HepG2 (cell line): Measurements from ENCODE around the gene PTTG1IP2. TPM values are rescaled to one million over a fixed set of nuclear protein-coding genes. Genes with fewer than 3 reads are reported as not detected.

ENCODE experiments used
- ATAC-seq: fragments of 200-7000 bp; cut with Tn5 transposase; 3 replicates; pipeline ENCODE4 v1.9.1; 2020; ENCODE audit warnings: mild to moderate bottlenecking, moderate library complexity
- BruUV-seq: library from RNA; stranded (reverse); fragments of 400-500 nt; replicated peaks from 2 replicates; lab custom pipeline; 2021; lab: Mats Ljungman, UMichigan
- CTCF ChIA-PET: fragments of 300-600 bp; formaldehyde crosslinking; extraction: SDS; loops from one replicate; lab custom pipeline; 2021; ENCODE audit warnings: low total read pairs, inconsistent platforms, low intra/inter-chr PET ratio; lab: Yijun Ruan, JAX
- POLR2A ChIA-PET: fragments of 350-600 bp; sonication (Branson Sonifier 250); formaldehyde crosslinking; loops from one replicate; lab custom pipeline; 2020; ENCODE audit warnings: antibody characterized with exemption, inconsistent platforms; lab: Yijun Ruan, JAX
- DNase-seq: peaks from one replicate; pipeline ENCODE4 v3.0.0-alpha.2; 2015; ENCODE audit warnings: low spot score
- FAIRE-seq: peaks from 3 replicates; lab custom pipeline; 2011; peaks lifted over from hg19 to GRCh38; lab: Jason Lieb, UNC
- H2AFZ ChIP-seq: one replicate; pipeline ENCODE4 v1.6.1; 2011; ENCODE audit warnings: low read length, inconsistent platforms
- H3K27ac ChIP-seq: fragments of 300-600 bp; 3 replicates; pipeline ENCODE4 v1.8.0; 2011; ENCODE audit warnings: mixed run types, mild to moderate bottlenecking, mixed read lengths, low read length, inconsistent platforms; ENCODE audit not compliant: insufficient read depth; ENCODE audit errors: extremely low read length
- H3K27me3 ChIP-seq, 2 experiments: fragments of 200-600 bp in 1 of 2; 2 replicates in 1 of 2; 3 replicates in 1 of 2; pipeline versions ENCODE4 v1.6.0 to v1.8.0; 2011; ENCODE audit warnings: low read length in 2 of 2, mild to moderate bottlenecking in 2 of 2, moderate library complexity in 2 of 2, inconsistent platforms in 1 of 2; ENCODE audit not compliant: insufficient read depth in 2 of 2, control insufficient read depth in 1 of 2
- H3K36me3 ChIP-seq, 2 experiments: fragments of 200-600 bp in 1 of 2; replicated peaks in 1 of 2; 2 replicates in 1 of 2; 3 replicates in 1 of 2; pipeline versions ENCODE4 v1.5.1 to v1.8.0; 2011; ENCODE audit warnings: low read length in 2 of 2, inconsistent platforms in 1 of 2; ENCODE audit not compliant: insufficient read depth in 2 of 2, control insufficient read depth in 1 of 2
- H3K4me1 ChIP-seq: 2 replicates; pipeline ENCODE4 v1.5.1; 2012; ENCODE audit warnings: low read length, inconsistent platforms; ENCODE audit not compliant: insufficient read depth
- H3K4me2 ChIP-seq: 2 replicates; pipeline ENCODE4 v1.6.0; 2011; ENCODE audit warnings: low read depth, low read length, inconsistent platforms
- H3K4me3 ChIP-seq, 3 experiments: fragments of 200-600 bp in 1 of 3; sonication (generic), shearing (Covaris generic) in 1 of 3; replicated peaks in 1 of 3; 2 replicates each; pipeline ENCODE4 v1.5.1; 2011 to 2016; ENCODE audit warnings: low read length in 3 of 3, inconsistent platforms in 2 of 3, low read depth in 2 of 3, mild to moderate bottlenecking in 2 of 3, control low read depth in 1 of 3, mixed read lengths in 1 of 3; ENCODE audit not compliant: insufficient read depth in 1 of 3
- H3K79me2 ChIP-seq: one replicate; pipeline ENCODE4 v1.6.1; 2011; ENCODE audit warnings: low read length, inconsistent platforms; ENCODE audit not compliant: insufficient read depth
- H3K9ac ChIP-seq: 2 replicates; pipeline ENCODE4 v1.6.0; 2011; ENCODE audit warnings: mild to moderate bottlenecking, low read depth, low read length, inconsistent platforms; ENCODE audit not compliant: insufficient read depth
- H3K9me3 ChIP-seq: 2 replicates; pipeline ENCODE4 v1.5.1; 2012; ENCODE audit warnings: mild to moderate bottlenecking, low read length
- H4K20me1 ChIP-seq: 2 replicates; pipeline ENCODE4 v1.6.0; 2011; ENCODE audit warnings: inconsistent platforms, mild to moderate bottlenecking, low read length, moderate library complexity; ENCODE audit not compliant: insufficient read depth
- ELF1 ChIP-seq: sonication (generic); formaldehyde crosslinking; IDR thresholded peaks from 2 replicates; pipeline ENCODE4 v1.4.0; 2020; ENCODE audit warnings: missing genetic modification reagents
- MATR3 ChIP-seq: sonication (generic); formaldehyde crosslinking; IDR thresholded peaks from 2 replicates; pipeline ENCODE4 v1.4.0; 2020; ENCODE audit warnings: missing genetic modification reagents
- PREB ChIP-seq: sonication (generic); formaldehyde crosslinking; IDR thresholded peaks from 2 replicates; pipeline ENCODE4 v1.4.0; 2020; ENCODE audit warnings: missing genetic modification reagents
- SRSF9 ChIP-seq: fragments of 200-400 bp; formaldehyde crosslinking; IDR thresholded peaks from 2 replicates; pipeline ENCODE4 v1.6.1; 2018; ENCODE audit warnings: borderline replicate concordance, mild to moderate bottlenecking, low read depth, low read length; ENCODE audit not compliant: insufficient read depth, poor library complexity, severe bottlenecking
- USF2 ChIP-seq, 2 experiments: sonication (generic) in 1 of 2; formaldehyde crosslinking in 1 of 2; IDR thresholded peaks; 2 replicates each; pipeline versions ENCODE4 v1.5.1 to v1.6.1; 2011 to 2020; ENCODE audit warnings: borderline replicate concordance in 1 of 2, low read depth in 1 of 2, low read length in 1 of 2, mild to moderate bottlenecking in 1 of 2, missing genetic modification reagents in 1 of 2, moderate library complexity in 1 of 2
- ZBTB2 ChIP-seq: sonication (generic); formaldehyde crosslinking; IDR thresholded peaks from 2 replicates; pipeline ENCODE4 v1.8.0; 2022; ENCODE audit warnings: low read depth, missing genetic modification reagents
- ZNF24 ChIP-seq: fragments of 450-650 bp; IDR thresholded peaks from 2 replicates; pipeline ENCODE4 v1.6.1; 2017; ENCODE audit warnings: antibody characterized with exemption, mild to moderate bottlenecking
- ZNF512 ChIP-seq: sonication (generic); formaldehyde crosslinking; IDR thresholded peaks from 2 replicates; pipeline ENCODE4 v1.4.0; 2020; ENCODE audit warnings: mild to moderate bottlenecking, missing genetic modification reagents
- ZNF615 ChIP-seq: sonication (generic); formaldehyde crosslinking; IDR thresholded peaks from 2 replicates; pipeline ENCODE4 v1.5.0; 2020; ENCODE audit warnings: mild to moderate bottlenecking, missing genetic modification reagents, borderline replicate concordance
- ZNF740 ChIP-seq: sonication (generic); formaldehyde crosslinking; IDR thresholded peaks from 2 replicates; pipeline ENCODE4 v1.4.0; 2020; ENCODE audit warnings: missing genetic modification reagents
- WGBS: methylation state at CpG from one replicate; pipeline ENCODE4 v1.1.6; 2017; ENCODE audit warnings: low lambda C conversion rate; 5-methylcytosine and 5-hydroxymethylcytosine counted together
- in situ Hi-C: cut with HindIII; loops from 2 replicates; pipeline ENCODE4 v1.10.0; 2017; ENCODE audit warnings: low pct_unique_long_range_greater_than_20kb; ENCODE audit not compliant: extremely low pct_ligation_motif_present
- intact Hi-C: fragments of 100-400 bp; cut with micrococcal nuclease; formaldehyde crosslinking; loops from one replicate; pipeline ENCODE4 v1.10.0; 2022; ENCODE audit not compliant: unreplicated experiment
- polyA plus RNA-seq, 8 experiments: library from polyadenylated mRNA; depleted of rRNA in 3 of 8; stranded (reverse) in 7 of 8; unstranded in 1 of 8; fragments of >200 nt; fragmentation: Illumina TruSeq in 4 of 8; extraction: Trizol in 4 of 8; gene quantifications; 2 replicates each; pipeline versions ENCODE4 v1.2.1 to v1.2.3, GENCODE V29; 2011 to 2016; ENCODE audit warnings: low read depth in 4 of 8, missing spikeins in 1 of 8, mixed read lengths in 1 of 8; ENCODE audit not compliant: insufficient read depth in 1 of 8
- total RNA-seq, 5 experiments: library from RNA; depleted of rRNA; stranded (reverse); fragments of >200 nt; fragmentation: Illumina TruSeq; extraction: Trizol; gene quantifications; 2 replicates each; pipeline ENCODE4 v1.2.3, GENCODE V29; 2016; ENCODE audit warnings: low read depth in 1 of 5

The PTTG1IP2 gene
- total and polyA plus RNA-seq, 2 of the 13 experiments (the other 11 are each of a cell fraction or from before 2014, with no cell fraction given), result not detected

GRCh38 chr7:90530263-90530662, 60.8 kb downstream of the PTTG1IP2 start:
- ATAC-seq, result no peak
- no peak overlapping the region for H3K27ac ChIP-seq
- no peak for DNase-seq
- no peaks in the 10 kb centered on the region for H3K27me3 ChIP-seq
- no TSS peak for BruUV-seq
- H3K4me3 ChIP-seq, result no peak overlapping the region
- no peaks in the 10 kb centered on the region for H4K20me1 ChIP-seq
- H3K9ac ChIP-seq, result no peak overlapping the region
- intact Hi-C loops, result no loop called here
- no peaks in the 10 kb centered on the region for H3K4me1 ChIP-seq
- WGBS, result 0% methylated on average over 1 of the region's 1 CpG
- ChIA-PET CTCF (no interaction called here), POLR2A (no interaction called here)
- FAIRE-seq, result no peak
- in situ Hi-C loops, result no loop called here
- no peaks in the 10 kb centered on the region for H3K79me2 ChIP-seq
- no peak overlapping the region for H3K4me2 ChIP-seq
- H2AFZ ChIP-seq, result no peak overlapping the region
- no peaks in the 10 kb centered on the region for H3K36me3 ChIP-seq
- H3K9me3 ChIP-seq, result no peaks in the 10 kb centered on the region
- no peak for TF ChIP-seq SRSF9
- TF ChIP-seq ZNF740 (CRISPR knock-in tag), result no peak
- no peak for TF ChIP-seq ZNF512
- TF ChIP-seq USF2 (IDR thresholded peaks at IDR 0.05; ENCODE audit: low read depth, low read length), result no peak
- no peak for TF ChIP-seq USF2 (CRISPR knock-in tag; IDR thresholded peaks at IDR 0.05; ENCODE audit: borderline replicate concordance)
- TF ChIP-seq PREB (CRISPR knock-in tag), result no peak
- TF ChIP-seq ZNF615 (CRISPR knock-in tag), result no peak
- TF ChIP-seq ZNF24, result no peak
- no peak for TF ChIP-seq ZBTB2 (CRISPR knock-in tag)
- TF ChIP-seq ELF1 (CRISPR knock-in tag), result no peak
- no peak for TF ChIP-seq MATR3 (CRISPR knock-in tag)
